GM12875 (cell line): ENCODE results near the gene OXCT2.
"Not testable (repeated sequence)": the region's sequence is repeated elsewhere in the genome, so short reads cannot be mapped to it uniquely, and the experiment has no call there.

Experiments
- H3K4me3 ChIP-seq: one replicate; pipeline ENCODE4 v1.5.1; 2011; ENCODE audit warnings: low read depth, low read length, control low read depth
- TF ChIP-seq, protein P1 (sequence below): IDR thresholded peaks from 2 replicates; pipeline ENCODE4 v1.5.1; 2011; ENCODE audit warnings: low read depth, mild to moderate bottlenecking, control low read depth, inconsistent platforms, low read length, moderate library complexity, borderline replicate concordance; ENCODE audit not compliant: insufficient read depth

The OXCT2 gene

DNA sequence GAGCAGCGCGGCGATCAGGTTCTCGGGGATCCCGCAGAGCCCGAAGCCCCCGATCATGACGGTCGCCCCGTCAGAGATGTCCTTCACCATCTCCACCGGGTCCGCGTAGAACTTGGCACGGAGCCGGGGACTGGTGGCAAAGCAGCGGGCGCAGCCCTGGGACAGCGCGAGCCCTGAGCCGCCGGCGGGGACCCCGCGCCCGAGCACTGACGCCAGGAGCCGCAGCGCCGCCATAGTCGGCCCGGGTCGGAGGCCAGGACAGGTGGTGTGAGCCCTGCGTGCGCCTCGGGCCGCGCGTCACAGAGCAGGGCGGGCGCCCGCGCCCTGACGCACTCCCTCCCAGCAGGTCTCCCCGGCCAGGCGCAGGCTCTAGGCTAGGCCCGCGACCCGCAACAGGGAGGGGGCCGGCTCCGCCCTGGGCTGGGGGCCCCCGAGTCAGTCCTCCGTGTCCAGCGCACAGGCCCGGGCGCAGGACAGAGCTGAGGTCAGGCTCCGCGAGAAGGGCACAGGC, at the start of gene OXCT2:
OXCT2 (minus strand) TSS at position 327 of the 511 bp plus-strand sequence; CDS start at position 234, 93 bp downstream.
- H3K4me3 ChIP-seq: not testable (repeated sequence)

DNA sequence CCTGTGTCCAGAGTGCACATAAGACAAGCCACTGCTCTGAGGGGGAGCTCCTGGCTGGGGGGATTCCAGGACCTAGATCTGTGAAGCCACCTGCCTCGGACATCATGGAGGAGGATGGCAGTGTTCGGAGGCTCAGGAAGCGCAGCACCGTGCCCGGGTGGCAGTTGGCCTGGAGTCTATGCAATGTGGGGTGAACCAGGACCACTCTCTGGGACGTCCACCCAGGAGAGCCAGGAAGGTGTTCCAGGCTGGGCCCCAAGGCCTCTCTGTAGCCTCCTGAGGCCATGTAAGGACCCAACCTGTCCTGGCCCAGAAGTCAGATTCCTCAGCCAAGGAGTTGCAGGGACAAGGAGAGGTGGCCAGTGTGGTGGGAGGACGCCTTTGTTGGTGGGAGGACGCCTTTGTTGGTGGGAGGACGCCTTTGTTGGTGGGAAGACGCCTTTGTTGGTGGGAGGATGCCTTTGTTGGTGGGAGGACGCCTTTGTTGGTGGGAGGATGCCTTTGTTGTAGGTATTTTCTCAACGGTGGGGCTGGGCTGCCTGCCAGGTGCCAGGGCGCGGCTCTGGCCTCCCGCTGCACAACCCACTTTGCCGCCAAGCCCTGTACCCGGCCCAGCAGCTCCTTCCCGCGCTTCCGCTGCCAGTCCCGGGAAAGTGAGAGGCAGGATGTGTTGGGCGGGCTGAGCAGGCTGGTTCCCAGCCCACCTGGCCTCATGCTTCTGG, 48.1 kb upstream of the OXCT2 start:
- TF ChIP-seq, protein P1, sequence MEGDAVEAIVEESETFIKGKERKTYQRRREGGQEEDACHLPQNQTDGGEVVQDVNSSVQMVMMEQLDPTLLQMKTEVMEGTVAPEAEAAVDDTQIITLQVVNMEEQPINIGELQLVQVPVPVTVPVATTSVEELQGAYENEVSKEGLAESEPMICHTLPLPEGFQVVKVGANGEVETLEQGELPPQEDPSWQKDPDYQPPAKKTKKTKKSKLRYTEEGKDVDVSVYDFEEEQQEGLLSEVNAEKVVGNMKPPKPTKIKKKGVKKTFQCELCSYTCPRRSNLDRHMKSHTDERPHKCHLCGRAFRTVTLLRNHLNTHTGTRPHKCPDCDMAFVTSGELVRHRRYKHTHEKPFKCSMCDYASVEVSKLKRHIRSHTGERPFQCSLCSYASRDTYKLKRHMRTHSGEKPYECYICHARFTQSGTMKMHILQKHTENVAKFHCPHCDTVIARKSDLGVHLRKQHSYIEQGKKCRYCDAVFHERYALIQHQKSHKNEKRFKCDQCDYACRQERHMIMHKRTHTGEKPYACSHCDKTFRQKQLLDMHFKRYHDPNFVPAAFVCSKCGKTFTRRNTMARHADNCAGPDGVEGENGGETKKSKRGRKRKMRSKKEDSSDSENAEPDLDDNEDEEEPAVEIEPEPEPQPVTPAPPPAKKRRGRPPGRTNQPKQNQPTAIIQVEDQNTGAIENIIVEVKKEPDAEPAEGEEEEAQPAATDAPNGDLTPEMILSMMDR: no peak
- no peak overlapping the region for H3K4me3 ChIP-seq

DNA sequence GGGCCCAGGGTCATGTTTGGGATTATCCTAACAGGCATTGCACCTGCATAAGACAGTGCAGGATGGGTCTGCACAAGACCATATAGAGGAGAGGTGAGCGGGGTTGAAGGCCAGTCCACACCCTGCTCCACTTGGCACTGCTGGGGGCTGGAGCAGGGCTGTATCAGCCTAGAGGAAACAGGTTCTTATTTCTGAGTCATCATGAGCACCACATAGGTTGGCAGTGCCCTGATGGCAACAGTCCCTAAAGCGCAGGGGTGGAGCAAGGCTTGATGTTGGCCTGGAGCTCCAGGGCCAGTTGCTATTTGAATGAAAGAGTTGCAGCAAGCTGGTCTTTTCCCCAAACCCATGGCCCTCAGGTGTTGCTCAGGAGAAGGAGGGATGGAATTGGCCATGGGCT, 47.3 kb upstream of the OXCT2 start:
- TF ChIP-seq, protein P1: no peak
- no peak overlapping the region for H3K4me3 ChIP-seq

DNA sequence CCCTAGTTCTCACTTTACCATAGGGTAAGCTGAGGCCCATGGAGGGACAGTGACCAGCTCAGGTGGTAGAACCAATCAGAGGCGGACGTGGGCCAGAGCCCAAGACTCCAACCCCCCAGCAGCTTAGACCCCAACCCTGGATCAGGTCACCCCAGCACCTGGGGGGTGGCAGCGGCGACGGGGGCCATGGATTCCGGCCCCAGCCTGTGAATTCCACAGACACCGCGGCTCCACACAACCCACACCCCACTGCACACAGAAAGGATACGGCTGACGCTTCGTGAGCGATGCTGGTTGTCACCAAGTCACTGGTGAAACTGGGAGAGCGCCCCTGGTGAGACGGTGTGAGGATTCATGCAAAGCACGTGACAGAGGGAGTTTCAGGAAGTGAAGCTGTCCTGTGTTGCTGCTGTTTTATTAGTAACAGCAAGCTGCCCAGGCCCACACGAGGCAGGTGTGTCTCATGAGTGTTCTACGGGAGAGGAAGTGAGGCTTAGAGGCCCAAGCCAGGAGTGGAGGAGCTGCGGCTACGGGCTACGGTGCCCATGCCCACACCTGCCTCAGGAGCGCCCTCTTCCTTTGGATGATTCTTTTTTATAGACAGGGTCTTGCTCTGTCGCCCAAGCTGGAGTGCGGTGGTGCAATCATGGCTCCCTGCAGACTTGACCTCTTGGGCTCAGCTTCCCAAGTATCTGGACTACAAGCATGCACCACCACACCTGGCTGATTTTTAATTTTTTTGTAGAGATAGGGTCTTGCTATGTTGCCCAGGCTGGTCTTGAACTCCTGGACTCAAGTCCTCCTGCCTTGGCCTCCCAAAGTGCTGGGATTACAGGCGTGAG, 46.2 kb upstream of the OXCT2 start:
- not testable (repeated sequence) for H3K4me3 ChIP-seq

DNA sequence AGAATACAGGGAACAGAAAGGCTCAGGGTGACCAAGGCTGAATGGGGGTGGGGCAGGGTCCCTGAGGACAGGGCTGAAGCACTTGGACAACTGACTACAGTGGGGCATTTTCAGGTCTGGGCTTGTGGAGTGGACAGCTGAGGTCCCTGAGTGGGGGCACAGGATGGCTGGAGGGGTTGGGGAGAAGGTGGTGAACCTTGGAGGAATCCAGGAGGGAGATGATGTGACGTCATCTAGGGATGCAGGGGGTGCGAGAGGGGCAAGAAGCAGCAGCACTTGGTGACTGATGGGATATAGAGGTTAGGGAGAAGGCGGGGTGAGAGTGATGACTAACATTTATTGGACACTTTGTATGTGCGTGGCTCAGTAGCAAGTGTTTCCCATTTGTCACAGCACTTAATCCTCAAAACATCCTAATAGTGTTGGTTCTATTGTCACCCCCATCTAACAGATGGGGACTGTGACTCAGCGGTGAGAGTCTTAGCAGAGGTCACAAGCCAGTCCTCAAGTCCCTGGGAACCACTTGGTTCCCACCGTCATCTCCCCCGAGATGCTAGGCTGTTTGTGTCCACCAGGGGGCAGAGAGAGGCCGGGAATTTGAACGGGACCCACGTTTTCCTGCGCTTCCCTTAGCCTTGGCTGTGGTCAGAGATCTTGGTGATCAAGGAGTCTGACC, 45.4 kb upstream of the OXCT2 start:
- TF ChIP-seq, protein P1: peak; percentile 79
- H3K4me3 ChIP-seq: no peak overlapping the region

DNA sequence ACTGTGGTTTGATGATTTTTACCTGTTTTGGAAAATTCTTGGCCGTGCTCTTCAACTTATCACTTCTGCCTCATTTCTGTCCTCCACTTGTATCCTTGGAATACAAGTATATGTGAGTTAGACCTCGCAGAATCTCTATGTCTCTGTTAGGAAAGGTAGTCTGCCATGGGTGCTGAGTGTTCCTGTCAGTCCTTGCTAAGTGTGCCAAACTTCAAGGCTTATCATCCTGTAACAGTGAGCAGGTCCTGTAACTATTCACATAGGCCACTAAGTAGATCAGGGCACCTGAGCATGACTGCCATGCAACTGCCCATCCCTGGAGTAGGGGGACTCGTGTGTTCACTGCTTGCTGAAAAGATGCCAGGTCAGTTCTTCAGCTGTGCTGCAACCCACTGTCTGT, 41.8 kb upstream of the OXCT2 start:
- no peak overlapping the region for H3K4me3 ChIP-seq
- TF ChIP-seq, protein P1: no peak

DNA sequence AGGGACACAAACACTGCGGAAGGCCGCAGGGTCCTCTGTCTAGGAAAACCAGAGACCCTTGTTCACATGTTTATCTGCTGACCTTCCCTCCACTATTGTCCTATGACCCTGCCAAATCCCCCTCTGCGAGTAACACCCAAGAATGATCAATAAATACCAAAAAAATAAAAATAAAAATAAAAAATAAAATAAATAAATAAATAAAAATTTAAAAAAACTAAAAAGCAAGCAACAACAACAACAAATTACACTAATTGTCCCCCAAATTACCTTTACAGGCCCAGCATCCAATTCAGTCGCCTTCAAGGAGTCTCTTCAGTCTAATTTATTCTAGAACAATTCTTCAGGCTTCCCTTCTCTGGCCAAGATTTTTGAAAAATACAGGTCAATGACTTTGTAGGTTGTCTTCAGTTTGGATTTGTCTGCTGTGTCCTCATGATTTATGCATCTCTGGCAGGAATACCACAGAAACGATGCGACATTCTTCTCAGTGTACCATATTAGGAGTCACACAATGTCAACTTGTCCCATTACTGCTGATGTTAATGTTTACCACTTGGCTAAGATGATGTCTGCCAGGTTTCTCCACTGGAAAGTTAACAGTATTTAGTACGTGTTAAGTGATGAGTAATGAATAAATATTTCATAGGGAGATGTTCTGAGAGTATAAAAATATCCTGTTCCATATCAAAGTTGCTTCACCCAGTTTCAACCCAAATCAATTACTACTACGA, 37.8 kb upstream of the OXCT2 start:
- TF ChIP-seq, protein P1: no peak
- H3K4me3 ChIP-seq: no peak overlapping the region
